ENCODE data around the gene SETSIP.
A peak's percentile ranks its signal among the peaks of the same experiment; 100 is the strongest.
"Not testable (repeated sequence)": the region's sequence is repeated elsewhere in the genome, so short reads cannot be mapped to it uniquely, and the experiment has no call there.

Gene SETSIP

DNA sequence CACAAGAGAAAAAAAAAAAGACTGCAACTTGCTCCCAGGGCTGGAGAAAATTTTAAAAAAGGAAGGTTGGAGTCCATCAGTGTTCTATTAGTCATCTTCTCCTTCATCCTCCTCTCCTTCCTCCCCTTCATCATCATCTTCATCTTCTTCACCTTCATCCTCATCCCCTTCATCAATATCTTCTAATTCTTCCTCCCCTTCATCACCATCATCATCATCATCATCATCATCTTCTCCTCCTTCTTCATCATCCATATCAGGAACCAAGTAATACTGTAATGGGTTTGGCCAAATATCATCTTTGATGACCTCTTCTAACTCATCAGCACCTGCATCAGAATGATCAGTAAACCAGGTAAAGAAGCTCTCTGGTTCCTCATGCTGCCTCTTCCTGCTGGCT is 765 bp downstream of the SETSIP start:
- CTCF ChIA-PET, result interaction anchor here (0.7 kb wide), 1 partner anchor 1412 kb away, joined by 5 read pairs; no protein-coding TSS in a partner anchor
- H3K36me3 ChIP-seq (ENCODE audit: control insufficient read depth in 2 of 2, insufficient read depth in 1 of 2, low read length in 2 of 2); H3K4me1 ChIP-seq (ENCODE audit: control insufficient read depth, insufficient read depth, low read length); H3K27ac ChIP-seq (ENCODE audit: extremely low read depth, low read depth, low read length); POLR2A ChIA-PET; H3K4me3 ChIP-seq (ENCODE audit: low read depth, low read length); H3K9me3 ChIP-seq (ENCODE audit: control insufficient read depth, insufficient read depth, low read depth, low read length): not testable (repeated sequence)
- peak; percentile 99 for TF ChIP-seq ZNF513 (tag by site-specific recombination; IDR thresholded peaks at IDR 0.05)

- CTCF ChIA-PET, result no interaction called here
Observed at GRCh38 chr1:92070892-92071291, 4.3 kb downstream of the SETSIP start.

More at GRCh38 chr1:92070892-92071291, 4.3 kb downstream of the SETSIP start:
- Histone ChIP-seq H3K4me3 (ENCODE audit: low read depth, low read length) (no peak overlapping the region), H3K4me1 (ENCODE audit: control insufficient read depth, insufficient read depth, low read length) (no peaks in the 10 kb centered on the region), H3K9me3 (ENCODE audit: control insufficient read depth, insufficient read depth, low read depth, low read length) (no peaks in the 10 kb centered on the region), H3K36me3 (ENCODE audit: control insufficient read depth in 2 of 2, insufficient read depth in 1 of 2, low read length in 2 of 2) (no peaks in the 10 kb centered on the region), H3K27ac (ENCODE audit: extremely low read depth, low read depth, low read length) (no peak overlapping the region)
- POLR2A ChIA-PET, result no interaction called here
- TF ChIP-seq ZNF560 (tag by site-specific recombination; IDR thresholded peaks at IDR 0.05; ENCODE audit: borderline replicate concordance) (no peak), ZNF133 (tag by site-specific recombination; IDR thresholded peaks at IDR 0.05) (no peak), ZNF654 (tag by site-specific recombination; IDR thresholded peaks at IDR 0.05; ENCODE audit: low read depth) (no peak), ZNF391 (tag by site-specific recombination; IDR thresholded peaks at IDR 0.05; ENCODE audit: borderline replicate concordance, low read depth) (no peak), ZNF837 (tag by site-specific recombination; IDR thresholded peaks at IDR 0.05) (no peak), GLIS2 (tag by site-specific recombination; IDR thresholded peaks at IDR 0.05) (no peak), ZSCAN30 (tag by site-specific recombination; IDR thresholded peaks at IDR 0.05) (no peak), ZNF521 (tag by site-specific recombination; IDR thresholded peaks at IDR 0.05) (no peak), ZNF138 (tag by site-specific recombination; IDR thresholded peaks at IDR 0.05; ENCODE audit: borderline replicate concordance) (no peak), ZNF146 (tag by site-specific recombination; IDR thresholded peaks at IDR 0.05) (no peak), ZNF280C (tag by site-specific recombination; IDR thresholded peaks at IDR 0.05) (no peak), EGR2 (tag by site-specific recombination; IDR thresholded peaks at IDR 0.05; ENCODE audit: low read depth) (no peak), ZNF747 (tag by site-specific recombination; IDR thresholded peaks at IDR 0.05) (no peak), ZBTB20 (tag by site-specific recombination; IDR thresholded peaks at IDR 0.05) (no peak), ZNF202 (tag by site-specific recombination; IDR thresholded peaks at IDR 0.05; ENCODE audit: borderline replicate concordance) (no peak), ZNF18 (tag by site-specific recombination; IDR thresholded peaks at IDR 0.05) (no peak)
- TF ChIP-seq, protein P1, sequence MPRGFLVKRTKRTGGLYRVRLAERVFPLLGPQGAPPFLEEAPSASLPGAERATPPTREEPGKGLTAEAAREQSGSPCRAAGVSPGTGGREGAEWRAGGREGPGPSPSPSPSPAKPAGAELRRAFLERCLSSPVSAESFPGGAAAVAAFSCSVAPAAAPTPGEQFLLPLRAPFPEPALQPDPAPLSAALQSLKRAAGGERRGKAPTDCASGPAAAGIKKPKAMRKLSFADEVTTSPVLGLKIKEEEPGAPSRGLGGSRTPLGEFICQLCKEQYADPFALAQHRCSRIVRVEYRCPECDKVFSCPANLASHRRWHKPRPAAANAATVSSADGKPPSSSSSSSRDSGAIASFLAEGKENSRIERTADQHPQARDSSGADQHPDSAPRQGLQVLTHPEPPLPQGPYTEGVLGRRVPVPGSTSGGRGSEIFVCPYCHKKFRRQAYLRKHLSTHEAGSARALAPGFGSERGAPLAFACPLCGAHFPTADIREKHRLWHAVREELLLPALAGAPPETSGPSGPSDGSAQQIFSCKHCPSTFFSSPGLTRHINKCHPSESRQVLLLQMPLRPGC (tag by site-specific recombination; IDR thresholded peaks at IDR 0.05), result no peak
- TF ChIP-seq, protein P2, sequence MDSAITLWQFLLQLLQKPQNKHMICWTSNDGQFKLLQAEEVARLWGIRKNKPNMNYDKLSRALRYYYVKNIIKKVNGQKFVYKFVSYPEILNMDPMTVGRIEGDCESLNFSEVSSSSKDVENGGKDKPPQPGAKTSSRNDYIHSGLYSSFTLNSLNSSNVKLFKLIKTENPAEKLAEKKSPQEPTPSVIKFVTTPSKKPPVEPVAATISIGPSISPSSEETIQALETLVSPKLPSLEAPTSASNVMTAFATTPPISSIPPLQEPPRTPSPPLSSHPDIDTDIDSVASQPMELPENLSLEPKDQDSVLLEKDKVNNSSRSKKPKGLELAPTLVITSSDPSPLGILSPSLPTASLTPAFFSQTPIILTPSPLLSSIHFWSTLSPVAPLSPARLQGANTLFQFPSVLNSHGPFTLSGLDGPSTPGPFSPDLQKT (IDR thresholded peaks at IDR 0.05; ENCODE audit: borderline replicate concordance, low read depth, low read length), result no peak
